GM19467 (cell line): ENCODE data around the gene ANKS1A.

Experiments
- ATAC-seq: cut with Tn5 transposase; IDR thresholded peaks from one replicate; pipeline ENCODE4 v1.9.1; 2021; ENCODE audit warnings: mild to moderate bottlenecking, moderate library complexity; ENCODE audit not compliant: unreplicated experiment

Gene ANKS1A

DNA sequence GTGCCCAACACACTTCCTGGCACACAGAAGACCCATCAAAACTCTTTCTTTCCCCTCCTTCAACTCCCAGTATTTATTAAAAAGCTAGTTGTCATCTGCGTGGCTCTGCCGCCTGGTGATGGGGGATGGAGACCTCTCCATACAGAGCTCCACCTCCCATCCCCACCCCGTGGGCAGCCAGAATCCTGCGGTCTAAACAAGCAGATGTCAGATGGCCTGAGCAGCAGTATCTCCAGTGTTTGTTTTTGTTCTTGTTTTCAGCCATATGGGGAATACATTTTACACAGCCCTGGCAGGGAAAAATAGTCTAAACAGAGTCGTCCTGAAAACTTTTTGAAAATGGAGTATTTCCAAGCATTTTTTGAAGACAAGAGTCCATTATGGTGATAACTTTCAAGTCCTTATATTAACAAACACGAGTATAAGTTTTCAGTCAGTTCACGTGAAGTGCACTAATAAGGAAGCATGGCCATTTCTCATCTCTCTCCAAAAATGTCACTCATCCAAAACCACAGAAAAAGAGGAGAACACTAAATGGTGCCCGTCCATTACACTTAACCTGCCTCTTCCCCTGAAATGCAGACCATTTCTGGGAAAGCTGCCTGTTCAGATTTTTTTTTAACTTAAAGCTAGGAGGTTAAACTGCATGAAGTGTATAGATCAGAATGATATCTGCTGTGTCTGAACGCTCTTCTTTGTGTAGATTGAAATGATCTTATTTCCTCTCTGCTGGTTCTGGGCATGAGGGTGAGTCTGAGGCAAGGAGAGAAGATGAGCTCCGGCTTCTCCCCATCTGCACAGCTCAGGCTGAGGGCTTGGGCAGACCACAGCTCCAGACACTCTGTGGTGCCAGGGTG lies 161.1 kb downstream of the ANKS1A start:
- no peak for ATAC-seq

DNA sequence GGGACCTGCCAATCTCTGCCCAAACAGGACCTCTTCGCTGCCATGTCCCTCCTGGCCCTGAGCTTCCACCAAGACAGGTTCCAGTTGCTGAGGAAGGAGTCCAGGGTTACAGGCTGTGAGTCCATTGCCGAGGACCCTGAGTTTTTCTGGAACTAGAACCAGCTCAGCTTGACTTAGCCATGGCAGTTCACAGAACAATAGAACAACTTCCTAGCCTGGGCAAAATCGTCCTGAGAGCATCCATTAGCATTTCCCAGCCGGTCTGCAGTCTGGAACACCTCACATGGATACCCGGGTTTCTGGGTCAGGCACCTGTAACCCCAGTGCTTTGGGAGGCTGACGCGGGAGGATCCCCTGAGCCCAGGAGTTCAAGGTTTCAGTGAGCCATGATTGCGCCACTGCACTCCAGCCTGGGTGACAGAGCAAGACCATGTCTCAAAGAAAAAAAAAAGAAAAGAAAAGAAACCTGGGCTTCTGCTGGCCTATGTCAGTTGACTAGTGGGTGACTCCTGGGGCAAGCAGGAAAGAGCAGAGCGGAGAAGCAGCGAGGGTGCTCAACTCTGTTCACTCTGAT lies 161.8 kb downstream of the ANKS1A start:
- ATAC-seq = no peak

DNA sequence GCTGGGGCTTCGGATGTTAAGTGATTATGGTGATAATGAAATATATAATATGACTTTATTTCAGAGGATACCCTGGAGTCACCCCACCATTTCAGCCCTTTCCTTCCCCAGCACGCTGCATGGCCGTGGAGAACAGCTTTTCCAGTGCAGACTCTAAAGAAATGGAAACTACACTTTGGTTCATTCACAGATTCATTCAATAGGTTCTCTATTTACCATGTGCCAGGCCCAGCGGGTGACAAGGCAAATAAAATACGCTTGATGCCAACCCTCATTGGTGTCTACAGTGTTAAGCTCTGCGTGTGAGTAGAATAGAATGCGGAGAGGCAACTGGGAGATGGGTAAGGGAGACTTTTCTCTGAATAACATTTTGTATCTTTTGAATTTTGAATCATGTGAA lies 162.3 kb downstream of the ANKS1A start:
- ATAC-seq = no peak

DNA sequence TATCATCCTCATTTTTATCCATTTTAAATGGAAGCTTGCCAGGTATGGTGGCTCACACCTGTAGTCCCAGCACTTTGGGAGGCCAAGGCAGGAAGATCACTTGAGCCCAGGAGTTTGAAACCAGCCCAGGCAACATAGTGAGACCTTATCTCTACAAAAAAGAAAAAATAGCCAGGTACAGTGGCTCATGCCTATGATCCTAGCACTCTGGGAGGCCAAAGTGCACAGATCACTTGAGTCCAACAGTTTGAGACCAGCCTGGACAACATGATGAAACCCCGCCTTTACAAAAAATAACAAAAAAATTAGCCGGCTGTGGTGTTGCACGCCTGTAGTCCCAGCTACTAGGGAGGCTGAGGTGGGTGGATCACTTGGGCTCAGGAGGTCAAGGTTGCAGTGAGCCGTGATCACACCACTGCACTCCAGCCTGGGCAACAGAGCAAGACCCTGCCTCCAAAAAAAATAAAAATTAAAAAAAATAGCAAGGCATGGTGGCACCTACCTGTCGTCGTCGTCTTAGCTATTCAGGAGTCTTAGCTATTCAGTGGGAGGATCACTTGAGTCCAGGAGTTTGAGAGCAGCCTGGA lies 163.0 kb downstream of the ANKS1A start:
- ATAC-seq = no peak

DNA sequence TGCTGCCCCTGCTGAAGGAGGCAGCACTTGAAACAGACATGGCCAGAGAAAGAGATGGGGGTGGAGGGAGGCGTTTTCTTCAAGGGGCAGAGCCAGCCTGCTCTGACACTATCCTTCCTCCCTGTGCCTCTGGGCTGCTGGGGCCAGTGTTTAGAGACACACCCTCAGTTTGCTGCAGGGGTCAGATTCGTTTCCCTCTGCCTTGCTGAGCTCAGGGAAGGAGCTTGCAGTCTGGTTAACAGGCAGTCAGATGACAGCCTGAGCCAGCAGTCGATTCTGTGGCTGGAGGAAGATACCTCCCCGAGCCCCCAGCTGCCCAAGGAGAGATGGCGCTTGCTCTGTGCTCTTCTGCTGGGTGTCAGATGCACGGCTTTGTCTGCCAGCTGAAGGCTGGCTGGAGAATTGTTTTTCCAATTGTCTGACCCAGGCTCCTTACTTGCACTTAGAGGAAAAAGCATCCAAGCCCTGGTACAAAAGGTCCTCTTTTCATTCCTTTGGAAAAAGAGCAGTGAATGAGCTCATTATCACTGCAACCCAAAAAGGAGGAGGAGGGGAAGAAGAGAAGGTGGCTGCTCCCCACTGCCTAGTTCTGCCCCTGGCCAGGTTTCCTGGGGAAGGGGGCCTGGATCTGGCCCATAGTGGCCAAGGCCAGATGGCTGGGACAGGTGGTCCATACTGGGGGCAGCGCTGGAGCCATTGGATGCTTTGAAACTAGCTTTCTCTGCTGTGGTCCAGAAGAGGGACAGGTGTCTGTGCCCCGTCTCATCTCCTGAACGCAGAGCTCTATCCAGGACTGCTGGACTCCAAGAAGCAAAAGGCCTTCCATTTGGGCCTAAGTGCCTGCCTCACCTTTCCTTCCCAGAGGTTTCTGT lies 163.9 kb downstream of the ANKS1A start:
- no peak for ATAC-seq

DNA sequence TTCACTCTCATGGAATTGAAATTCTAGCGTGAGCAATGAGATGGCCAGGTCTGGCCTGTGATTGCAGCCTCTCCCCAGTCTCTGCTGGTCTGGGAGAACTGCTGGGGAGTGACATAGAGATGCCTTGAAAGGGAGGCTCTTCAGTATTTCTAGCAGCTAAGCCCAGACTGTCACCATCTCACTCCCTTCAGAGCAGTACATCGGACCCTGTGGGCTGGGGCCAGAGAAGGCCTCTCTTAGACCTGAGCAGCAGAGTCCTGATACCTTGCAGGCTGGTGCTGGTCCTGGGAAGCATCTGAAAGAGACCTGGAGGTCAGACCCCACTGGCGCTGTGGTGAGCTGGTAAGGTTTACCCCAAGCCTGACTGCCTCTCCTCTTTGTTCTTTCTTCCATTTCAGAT lies 164.6 kb downstream of the ANKS1A start:
- no peak for ATAC-seq

DNA sequence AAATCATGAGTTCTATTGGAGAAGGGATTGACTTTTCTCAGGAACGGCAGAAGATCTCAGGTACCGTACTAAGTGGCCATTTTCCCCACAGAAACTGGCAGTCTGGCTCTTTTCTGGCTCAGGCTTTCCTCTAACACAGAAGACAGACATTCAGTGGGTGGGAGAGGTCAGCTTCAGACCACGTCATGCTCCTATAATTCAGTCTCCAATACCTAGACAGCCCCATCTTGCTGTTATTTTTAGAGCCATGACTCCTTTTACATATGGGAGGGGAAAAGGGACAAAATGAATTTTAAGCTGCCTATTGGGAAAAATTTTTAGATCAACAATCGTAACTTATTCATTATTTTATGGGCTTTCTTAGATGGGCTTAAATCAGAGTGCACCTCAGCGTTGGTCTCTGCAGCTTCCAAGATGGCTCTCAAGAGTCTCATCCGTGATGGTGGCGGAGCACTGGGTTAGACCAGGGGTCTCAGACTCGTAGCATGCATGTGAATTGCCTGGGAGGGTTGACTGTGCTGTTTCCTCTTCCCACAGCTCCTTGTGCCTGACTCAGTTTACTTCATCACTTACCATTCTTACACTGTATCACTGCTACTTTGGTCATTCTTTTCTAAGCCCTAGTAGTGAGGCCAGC lies 165.2 kb downstream of the ANKS1A start:
- no peak for ATAC-seq

- ATAC-seq = no peak
Measured at GRCh38 chr6:35054743-35055130, 165.7 kb downstream of the ANKS1A start.

GRCh38 chr6:35055891-35056290 lies 166.8 kb downstream of the ANKS1A start:
- no peak for ATAC-seq

GRCh38 chr6:35056952-35057351 lies 167.9 kb downstream of the ANKS1A start:
- ATAC-seq = no peak

DNA sequence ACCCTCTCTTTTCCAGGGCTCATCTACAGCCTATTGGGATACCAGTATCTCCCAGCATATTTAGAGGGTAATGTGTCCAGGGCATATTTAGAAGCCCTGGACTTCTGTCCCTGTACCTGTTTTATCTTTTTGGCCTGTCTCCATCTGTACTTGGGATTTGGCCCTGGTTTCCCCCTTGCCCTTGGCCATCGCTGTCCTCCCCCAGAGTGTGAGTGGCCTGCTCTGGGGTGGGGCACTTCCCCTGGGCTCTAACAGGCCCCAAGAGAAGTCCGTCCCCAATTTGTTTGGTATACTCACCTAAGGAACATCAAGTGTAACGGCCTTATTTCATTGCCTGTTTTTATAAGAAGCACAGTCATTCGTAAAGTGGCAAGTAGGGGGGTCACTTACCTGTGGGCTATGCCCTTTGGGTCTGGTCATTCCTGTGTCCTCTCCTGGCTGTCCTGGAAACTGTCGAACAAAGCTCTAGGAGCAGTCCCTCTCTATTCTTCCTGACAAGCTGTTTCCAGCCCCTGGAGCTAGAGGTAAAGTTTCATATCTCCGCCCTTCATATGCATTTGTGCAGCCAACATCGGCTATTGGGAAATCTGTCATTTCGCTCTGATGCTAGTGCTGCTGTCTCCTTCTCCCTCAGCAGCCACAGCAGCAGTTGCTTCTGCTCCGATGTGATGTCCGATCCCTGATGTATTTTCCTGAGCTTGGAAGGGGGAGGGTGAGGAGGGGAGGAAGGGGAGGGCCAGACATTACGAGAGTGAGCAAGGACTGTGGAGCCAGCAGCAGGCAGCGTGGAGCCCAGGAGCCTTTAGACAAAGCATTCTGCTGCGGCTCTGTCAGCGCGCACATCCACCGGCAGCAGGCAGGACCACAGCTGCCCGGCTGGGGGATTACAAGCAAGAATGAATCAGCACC lies 168.6 kb downstream of the ANKS1A start:
- ATAC-seq = no peak

DNA sequence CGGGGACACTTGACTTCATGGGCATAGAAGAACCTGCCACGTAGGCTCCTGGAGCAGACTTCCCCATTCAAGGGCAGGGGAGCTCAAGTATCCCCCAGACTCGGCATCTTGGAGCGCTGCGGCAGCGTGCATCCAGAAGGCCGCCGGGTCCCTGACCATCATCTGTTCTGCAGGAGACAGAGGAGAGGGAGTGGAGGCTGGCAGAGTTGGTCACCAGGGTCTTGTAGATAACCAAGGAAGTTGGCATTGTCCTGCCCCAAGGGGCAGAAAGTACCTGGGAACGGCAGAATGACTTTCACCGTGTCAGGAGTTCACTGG lies 169.3 kb downstream of the ANKS1A start:
- no peak for ATAC-seq

DNA sequence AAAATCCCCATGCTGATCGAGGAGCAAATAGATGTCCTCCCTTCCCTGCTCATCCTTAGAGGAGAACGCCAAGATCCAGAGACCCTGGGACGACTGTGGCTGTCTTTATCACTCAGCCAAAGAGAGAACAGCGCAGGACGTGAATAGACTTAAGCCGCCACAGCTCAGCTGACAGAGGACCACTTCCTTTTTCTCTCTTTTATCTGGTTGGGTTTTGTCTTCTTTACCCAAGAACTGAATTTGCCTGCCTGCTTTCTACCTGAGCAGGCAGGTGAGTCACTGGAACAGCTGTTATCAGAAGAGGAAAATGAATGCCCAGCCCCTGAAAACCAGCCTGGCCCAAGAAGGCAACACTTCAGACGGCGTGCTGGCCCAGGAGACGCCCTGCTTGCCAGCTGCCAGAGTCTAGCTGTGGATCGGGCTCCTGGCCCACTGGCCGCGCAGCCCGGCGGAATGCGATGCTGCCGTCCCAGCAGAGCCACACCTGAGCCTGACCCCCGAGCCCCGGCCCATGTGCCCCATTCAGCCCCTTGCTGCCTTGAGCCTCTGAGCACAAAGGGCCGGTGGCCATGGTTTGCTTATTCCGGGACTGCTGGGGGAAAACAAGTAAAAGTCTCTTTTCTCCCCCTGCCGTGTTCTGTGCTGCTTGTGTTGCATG lies 169.9 kb downstream of the ANKS1A start:
- ATAC-seq = no peak

- ATAC-seq = no peak
Measured at GRCh38 chr6:35059596-35060345, 170.7 kb downstream of the ANKS1A start.

DNA sequence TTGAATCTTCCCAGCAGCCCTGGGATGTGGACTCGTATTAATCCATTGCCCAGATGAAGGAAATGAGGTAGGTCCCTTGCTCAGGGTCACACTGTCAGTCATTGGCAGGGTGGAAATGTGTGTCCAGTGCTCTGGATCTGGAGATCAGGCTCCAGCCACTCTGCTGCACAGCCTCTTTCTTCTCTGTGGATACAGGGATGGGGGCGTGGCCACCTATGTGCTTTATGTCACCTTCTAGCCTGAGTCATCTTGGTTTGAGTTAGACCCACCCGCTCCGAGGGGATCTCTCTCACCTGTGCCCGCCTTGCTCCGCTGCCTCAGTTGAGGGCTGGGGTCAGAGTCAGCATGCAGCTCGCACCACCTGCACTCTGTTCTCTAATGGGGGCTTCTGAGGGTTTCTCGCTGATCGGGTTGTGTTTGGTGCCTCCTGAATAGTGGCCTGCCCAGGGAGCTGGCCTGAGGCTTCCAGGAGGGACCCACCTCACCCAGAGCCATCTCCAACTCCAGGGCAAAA lies 172.1 kb downstream of the ANKS1A start:
- ATAC-seq = no peak

- no peak for ATAC-seq
Measured at GRCh38 chr6:35061651-35062410, 172.8 kb downstream of the ANKS1A start.

DNA sequence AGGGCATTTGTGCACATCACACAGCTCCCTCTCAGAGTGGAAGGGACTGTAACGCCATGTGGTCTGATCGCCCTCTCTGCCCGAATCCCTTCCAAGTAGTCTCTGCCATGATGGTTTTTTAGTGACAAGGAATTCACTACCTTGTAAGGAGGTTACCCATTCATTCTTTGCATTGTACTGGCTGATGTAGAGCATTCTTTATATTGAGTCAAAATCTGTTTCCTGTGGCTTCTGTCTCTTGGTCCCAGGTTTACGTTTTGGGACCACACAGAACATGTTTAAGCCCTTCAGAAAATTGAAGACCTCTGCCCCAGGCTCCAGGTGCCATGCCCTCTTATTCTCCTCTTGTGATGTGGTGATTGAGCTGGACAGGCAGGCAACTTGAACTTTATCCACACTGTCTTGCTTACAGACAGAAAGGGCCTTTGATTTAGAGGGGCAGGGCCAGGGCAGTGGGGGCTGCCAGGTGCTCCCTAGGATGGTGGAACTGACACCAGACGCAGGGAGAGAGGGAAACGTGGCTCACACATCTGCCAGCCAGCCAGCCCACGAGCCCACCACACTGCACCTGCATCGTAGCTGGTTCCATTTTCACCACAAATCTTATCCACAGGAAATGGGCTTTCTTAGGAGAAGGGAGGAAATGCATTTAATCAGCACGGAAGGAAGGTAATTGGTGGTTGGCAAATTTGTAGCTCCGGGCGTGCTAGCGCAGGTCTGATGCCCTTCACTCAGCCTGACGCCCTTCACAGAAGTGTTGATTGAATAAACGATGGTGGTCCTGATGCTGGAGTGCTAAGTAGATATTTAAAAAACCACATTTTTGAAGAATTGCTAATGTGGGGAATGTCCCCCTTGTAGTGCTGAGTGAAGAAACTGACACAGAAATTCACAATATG lies 173.9 kb downstream of the ANKS1A start:
- ATAC-seq = no peak
